Thyroid gland (tissue), 4 donors: ENCODE measurements around the gene TERF2IP. TPM values are rescaled to one million over a fixed set of nuclear protein-coding genes. Genes with fewer than 3 reads are reported as not detected.

Experiments used
- DNase-seq, 2 donors: peaks; one replicate each; pipeline ENCODE4 v3.0.0-alpha.2; 2019
- H3K27ac ChIP-seq, 3 donors: fragments of 200-600 bp; sonication (generic); 1 replicate in 2 of 3; 2 replicates in 1 of 3; pipeline ENCODE4 v1.5.1; 2016 to 2019; ENCODE audit warnings: mild to moderate bottlenecking in 1 of 3, moderate library complexity in 1 of 3
- H3K27me3 ChIP-seq: fragments of 200-600 bp; sonication (generic); one replicate; pipeline ENCODE4 v1.5.1; 2019
- H3K36me3 ChIP-seq, 2 donors: fragments of 200-600 bp; sonication (generic); one replicate each; pipeline ENCODE4 v1.5.1; 2016 to 2019
- H3K4me1 ChIP-seq, 2 donors: fragments of 200-600 bp; sonication (generic); one replicate each; pipeline ENCODE4 v1.5.1; 2017 to 2019
- H3K4me3 ChIP-seq, 3 donors: fragments of 200-600 bp; sonication (generic); replicated peaks in 1 of 3; 1 replicate in 2 of 3; 2 replicates in 1 of 3; pipeline ENCODE4 v1.5.1; 2016; ENCODE audit warnings: mild to moderate bottlenecking in 1 of 3
- H3K9me3 ChIP-seq: fragments of 200-600 bp; sonication (generic); one replicate; pipeline ENCODE4 v1.5.1; 2017
- CTCF ChIP-seq, 6 experiments: fragments of 200-600 bp in 3 of 6; fragments of 450-650 bp in 3 of 6; sonication (generic) in 3 of 6; IDR thresholded peaks; one replicate each; pipeline ENCODE4 v1.5.1; 2016 to 2019; ENCODE audit warnings: antibody characterized with exemption in 6 of 6, mild to moderate bottlenecking in 2 of 6, inconsistent platforms in 1 of 6, moderate library complexity in 1 of 6
- POLR2A ChIP-seq, 2 donors: fragments of 450-650 bp; IDR thresholded peaks; one replicate each; pipeline ENCODE4 v1.6.1; 2017; ENCODE audit warnings: antibody characterized with exemption in 2 of 2, mild to moderate bottlenecking in 2 of 2, moderate library complexity in 1 of 2
- WGBS, 2 donors: methylation state at CpG; one replicate each; pipeline ENCODE4 v1.1.5; 2017; 5-methylcytosine and 5-hydroxymethylcytosine counted together
- intact Hi-C: fragments of 100-400 bp; cut with DNase I; formaldehyde crosslinking; loops from one replicate; pipeline ENCODE4 v1.15.1; 2023
- total RNA-seq, 4 donors: library from RNA; depleted of rRNA; stranded (reverse); fragments of >200 nt; gene quantifications; one replicate each; pipeline ENCODE4 v1.2.3, GENCODE V29; 2016

Gene TERF2IP
- total RNA-seq, 4 donors from 2014 or later = 96.4 to 115 (median 106) TPM

GRCh38 chr16:75632857-75633256 lies 14.7 kb upstream of the TERF2IP start:
- H3K27ac ChIP-seq = no peak overlapping the region
- peaks cover 83 to 95% of the 10 kb centered on the region in 2 donors for H3K36me3 ChIP-seq
- DNase-seq = no peak
- no peaks in the 10 kb centered on the region for H3K9me3 ChIP-seq
- WGBS, 2 donors = 86 to 88% methylated on average over 8 of the region's 8 CpGs
- intact Hi-C loops = no loop called here
- H3K4me1 ChIP-seq = no peaks in the 10 kb centered on the region
- H3K4me3 ChIP-seq = no peak overlapping the region
- H3K27me3 ChIP-seq = no peaks in the 10 kb centered on the region
- TF ChIP-seq CTCF (IDR thresholded peaks at IDR 0.05) = no peak
- no peak for TF ChIP-seq POLR2A (IDR thresholded peaks at IDR 0.05)

- Histone ChIP-seq H3K27me3 (no peaks in the 10 kb centered on the region), H3K36me3 (peaks cover 83 to 85% of the 10 kb centered on the region in 2 donors), H3K4me1 (no peaks in the 10 kb centered on the region), H3K27ac (no peak overlapping the region), H3K4me3 (no peak overlapping the region), H3K9me3 (no peaks in the 10 kb centered on the region)
- TF ChIP-seq CTCF (IDR thresholded peaks at IDR 0.05) = no peak
- no peak for TF ChIP-seq POLR2A (IDR thresholded peaks at IDR 0.05)
- intact Hi-C loops = no loop called here
- no peak for DNase-seq
- 89 to 94% methylated on average over 3 of the region's 3 CpGs for WGBS, 2 donors
These were observed 12.5 kb upstream of the TERF2IP start for GRCh38 chr16:75635036-75635435.

GRCh38 chr16:75640598-75640997 lies 7.0 kb upstream of the TERF2IP start:
- no peak for TF ChIP-seq CTCF (IDR thresholded peaks at IDR 0.05)
- no peak for TF ChIP-seq POLR2A (IDR thresholded peaks at IDR 0.05)
- no peak overlapping the region for H3K4me3 ChIP-seq
- no peak for DNase-seq
- peaks cover 46 to 51% of the 10 kb centered on the region in 2 donors for H3K36me3 ChIP-seq
- peaks cover 0 to 8% of the 10 kb centered on the region in 2 donors for H3K4me1 ChIP-seq
- intact Hi-C loops = loop anchor here (10.0 kb wide), 1 partner anchor 124 kb away; no protein-coding TSS in a partner anchor
- no peaks in the 10 kb centered on the region for H3K9me3 ChIP-seq
- no peaks in the 10 kb centered on the region for H3K27me3 ChIP-seq
- 90 to 91% methylated on average over 6 of the region's 6 CpGs for WGBS, 2 donors
- no peak overlapping the region for H3K27ac ChIP-seq

- H3K4me3 ChIP-seq = no peak overlapping the region
- TF ChIP-seq POLR2A (IDR thresholded peaks at IDR 0.05) (no peak), CTCF (IDR thresholded peaks at IDR 0.05) (peak in 1 of 6 experiments; percentile 20)
- H3K36me3 ChIP-seq = peaks cover 21 to 23% of the 10 kb centered on the region in 2 donors
- intact Hi-C loops = loop anchor here (5.0 to 10.0 kb wide), 2 partner anchors 120 to 1548 kb away; partner anchors contain the start of gene MON1B
- H3K27ac ChIP-seq = no peak overlapping the region
- H3K4me1 ChIP-seq = peaks cover 8 to 20% of the 10 kb centered on the region in 2 donors
- H3K9me3 ChIP-seq = no peaks in the 10 kb centered on the region
- no peak for DNase-seq
- 90 to 93% methylated on average over 7 of the region's 7 CpGs for WGBS, 2 donors
- H3K27me3 ChIP-seq = no peaks in the 10 kb centered on the region
These were observed 3.1 kb upstream of the TERF2IP start for GRCh38 chr16:75644240-75645012.

- TF ChIP-seq CTCF (IDR thresholded peaks at IDR 0.05) = no peak
- no peak for TF ChIP-seq POLR2A (IDR thresholded peaks at IDR 0.05)
- peak overlapping the region; percentile 48 to 99 (median 99) for H3K27ac ChIP-seq
- H3K4me3 ChIP-seq = peak overlapping the region; percentile 75 to 100 (median 89)
- no peaks in the 10 kb centered on the region for H3K27me3 ChIP-seq
- H3K9me3 ChIP-seq = no peaks in the 10 kb centered on the region
- peaks cover 29 to 40% of the 10 kb centered on the region in 2 donors for H3K4me1 ChIP-seq
- intact Hi-C loops = loop anchor here (5.0 to 10.0 kb wide), 2 partner anchors 118 to 1545 kb away; partner anchors contain the start of gene MON1B
- H3K36me3 ChIP-seq = no peaks in the 10 kb centered on the region
- 0% methylated on average over 11 to 17 of the region's 18 CpGs for WGBS, 2 donors
- no peak for DNase-seq
These were observed 471 bp upstream of the TERF2IP start for GRCh38 chr16:75647112-75647491.
